GM12878 (cell line): ENCODE measurements around the gene PTTG1. TPM values are rescaled to one million over a fixed set of nuclear protein-coding genes. Genes with fewer than 3 reads are reported as not detected.

Experiments
- ATAC-seq: fragments of 200-7000 bp; cut with Tn5 transposase; 3 replicates; pipeline ENCODE4 v1.9.1; 2020; ENCODE audit warnings: mild to moderate bottlenecking, moderate library complexity
- BruUV-seq: library from RNA; stranded (reverse); fragments of 400-500 nt; replicated peaks from 2 replicates; lab custom pipeline; 2021; lab: Mats Ljungman, UMichigan
- CTCF ChIA-PET: fragments of 300-600 bp; sonication (Branson Sonifier 250); formaldehyde crosslinking; extraction: SDS; loops from one replicate; lab custom pipeline; 2021; ENCODE audit warnings: inconsistent platforms; lab: Yijun Ruan, JAX
- POLR2A ChIA-PET: fragments of 350-600 bp; formaldehyde crosslinking; extraction: SDS; loops from one replicate; lab custom pipeline; 2021; ENCODE audit warnings: inconsistent platforms; lab: Charles Lee
- RAD21 ChIA-PET: fragments of 300-600 bp; sonication (Branson Sonifier 250); formaldehyde crosslinking; loops from one replicate; lab custom pipeline; 2023; ENCODE audit warnings: antibody characterized with exemption; ENCODE audit not compliant: unreplicated experiment; lab: Charles Lee
- SMC1A ChIA-PET: fragments of 300-600 bp; sonication (Branson Sonifier 250); formaldehyde crosslinking; loops from one replicate; lab custom pipeline; 2023; ENCODE audit not compliant: unreplicated experiment, uncharacterized antibody; lab: Charles Lee
- DNase-seq: peaks from one replicate; pipeline ENCODE4 v3.0.0-alpha.2; 2011; ENCODE audit warnings: low read depth, low spot score
- FAIRE-seq: peaks from 3 replicates; lab custom pipeline; 2011; peaks lifted over from hg19 to GRCh38; lab: Jason Lieb, UNC
- H2AFZ ChIP-seq: 2 replicates; pipeline ENCODE4 v1.6.0; 2011; ENCODE audit warnings: low read depth, low read length, control low read depth; ENCODE audit not compliant: control insufficient read depth
- H3K27ac ChIP-seq: 2 replicates; pipeline ENCODE4 v1.5.1; 2011; ENCODE audit warnings: control low read depth; ENCODE audit not compliant: control insufficient read depth, insufficient read depth
- H3K27me3 ChIP-seq, 2 experiments: replicated peaks in 1 of 2; 2 replicates each; pipeline versions ENCODE4 v1.6.0 to v1.6.1; 2011; ENCODE audit warnings: low read length in 1 of 2; ENCODE audit not compliant: control insufficient read depth in 2 of 2, insufficient read depth in 2 of 2
- H3K36me3 ChIP-seq, 2 experiments: 2 replicates each; pipeline ENCODE4 v1.5.1; 2011; ENCODE audit warnings: low read length in 1 of 2; ENCODE audit not compliant: control insufficient read depth in 2 of 2, insufficient read depth in 2 of 2
- H3K4me1 ChIP-seq: 2 replicates; pipeline ENCODE4 v1.6.1; 2011; ENCODE audit warnings: mild to moderate bottlenecking, low read length, moderate library complexity, mixed read lengths; ENCODE audit not compliant: control insufficient read depth, insufficient read depth
- H3K4me2 ChIP-seq: 2 replicates; pipeline ENCODE4 v1.6.0; 2011; ENCODE audit warnings: control low read depth; ENCODE audit not compliant: control insufficient read depth, insufficient read depth
- H3K4me3 ChIP-seq: fragments of 200-600 bp; sonication (generic); 2 replicates; pipeline ENCODE4 v1.5.1; 2016
- H3K79me2 ChIP-seq: 2 replicates; pipeline ENCODE4 v1.6.0; 2011; ENCODE audit warnings: low read length; ENCODE audit not compliant: control insufficient read depth, insufficient read depth
- H3K9ac ChIP-seq: 2 replicates; pipeline ENCODE4 v1.8.0; 2011; ENCODE audit warnings: low read length, control low read depth, mixed read lengths; ENCODE audit not compliant: control insufficient read depth, insufficient read depth
- H3K9me3 ChIP-seq: replicated peaks from 3 replicates; pipeline ENCODE4 v1.5.1; 2011; ENCODE audit warnings: mild to moderate bottlenecking, low read length; ENCODE audit not compliant: control insufficient read depth, insufficient read depth
- H4K20me1 ChIP-seq: 2 replicates; pipeline ENCODE4 v1.6.0; 2011; ENCODE audit not compliant: control insufficient read depth, insufficient read depth
- BRCA1 ChIP-seq: IDR thresholded peaks from 2 replicates; pipeline ENCODE4 v1.6.1; 2011; ENCODE audit warnings: low read depth, low read length, improper control_type of control experiment
- FOS ChIP-seq: IDR thresholded peaks from 3 replicates; pipeline ENCODE4 v1.6.1; 2011; ENCODE audit warnings: borderline replicate concordance; ENCODE audit not compliant: insufficient read length; ENCODE audit errors: extremely low read depth
- HDAC6 ChIP-seq: fragments of 200-600 bp; sonication (generic); IDR thresholded peaks from one replicate; pipeline ENCODE4 v1.8.0; 2017; ENCODE audit warnings: antibody characterized with exemption; ENCODE audit not compliant: unreplicated experiment
- IKZF2 ChIP-seq, 2 experiments: fragments of 450-650 bp; IDR thresholded peaks; 2 replicates each; pipeline ENCODE4 v1.6.1; 2017; ENCODE audit warnings: mild to moderate bottlenecking in 2 of 2, moderate library complexity in 2 of 2
- IRF4 ChIP-seq: IDR thresholded peaks from 2 replicates; pipeline ENCODE4 v1.6.1; 2011; ENCODE audit warnings: low read depth, low read length
- MEF2B ChIP-seq: fragments of 450-650 bp; IDR thresholded peaks from 2 replicates; pipeline ENCODE4 v1.6.1; 2018; ENCODE audit warnings: mild to moderate bottlenecking, moderate library complexity; ENCODE audit not compliant: partially characterized antibody, poor library complexity, severe bottlenecking
- NBN ChIP-seq: fragments of 450-650 bp; IDR thresholded peaks from 2 replicates; pipeline ENCODE4 v1.6.1; 2016
- NR2F1 ChIP-seq: fragments of 450-650 bp; conservative IDR thresholded peaks from 2 replicates; pipeline ENCODE4 v1.6.1; 2017; ENCODE audit warnings: mild to moderate bottlenecking
- POLR2AphosphoS5 ChIP-seq: IDR thresholded peaks from 2 replicates; pipeline ENCODE4 v1.6.1; 2011; ENCODE audit warnings: mild to moderate bottlenecking, low read length, inconsistent platforms
- SIN3A ChIP-seq: IDR thresholded peaks from 2 replicates; pipeline ENCODE4 v1.6.1; 2012; ENCODE audit warnings: low read depth, low read length, improper control_type of control experiment
- SPI1 ChIP-seq: IDR thresholded peaks from 2 replicates; pipeline ENCODE4 v1.6.1; 2011; ENCODE audit warnings: low read depth, mild to moderate bottlenecking, low read length, moderate library complexity, borderline replicate concordance; ENCODE audit not compliant: insufficient read depth
- SUZ12 ChIP-seq: fragments of 200-600 bp; sonication (generic); IDR thresholded peaks from one replicate; pipeline ENCODE4 v1.6.1; 2018; ENCODE audit warnings: antibody characterized with exemption, mild to moderate bottlenecking; ENCODE audit not compliant: unreplicated experiment
- WRNIP1 ChIP-seq: IDR thresholded peaks from 2 replicates; pipeline ENCODE4 v1.6.1; 2011; ENCODE audit warnings: low read depth, low read length, improper control_type of control experiment, borderline replicate concordance
- ZBTB33 ChIP-seq: fragments of 450-650 bp; IDR thresholded peaks from 2 replicates; pipeline ENCODE4 v1.6.1; 2017; ENCODE audit warnings: mild to moderate bottlenecking
- ZSCAN29 ChIP-seq: fragments of 450-650 bp; IDR thresholded peaks from 2 replicates; pipeline ENCODE4 v1.6.1; 2017; ENCODE audit warnings: mild to moderate bottlenecking, moderate library complexity
- WGBS: methylation state at CpG from one replicate; pipeline ENCODE4 v1.1.6; 2016; ENCODE audit warnings: low lambda C conversion rate; ENCODE audit not compliant: insufficient replicate concordance, insufficient coverage; ENCODE audit errors: missing lambda C conversion rate; 5-methylcytosine and 5-hydroxymethylcytosine counted together
- in situ Hi-C: fragments of 300-500 bp; cut with MboI; formaldehyde crosslinking; loops from 9 replicates; pipeline ENCODE4 v1.14.3; 2018; ENCODE audit warnings: mixed read lengths
- intact Hi-C: fragments of 100-400 bp; cut with micrococcal nuclease; formaldehyde crosslinking; loops from one replicate; pipeline ENCODE4 v1.14.2; 2022; ENCODE audit not compliant: unreplicated experiment
- polyA plus RNA-seq, 11 experiments: library from polyadenylated mRNA; depleted of rRNA in 4 of 11; unstranded in 6 of 11; stranded (reverse) in 5 of 11; fragments of >200 nt; fragmentation: Nextera tagmentation in 4 of 11; fragmentation: Illumina TruSeq in 1 of 11; extraction: Ambion mirVana in 4 of 11; extraction: Trizol in 1 of 11; gene quantifications; 1 replicate in 1 of 11; 2 replicates in 10 of 11; pipeline versions ENCODE4 v1.2.1 to v1.2.3, GENCODE V29; 2011 to 2016; ENCODE audit warnings: inconsistent platforms in 2 of 11, missing spikeins in 2 of 11, low read depth in 1 of 11
- total RNA-seq, 4 experiments: library from RNA; depleted of rRNA in 3 of 4; stranded (reverse); fragments of >200 nt in 3 of 4; fragmentation: Illumina TruSeq in 1 of 4; extraction: Trizol in 1 of 4; gene quantifications; 2 replicates each; pipeline versions ENCODE4 v1.2.1 to v1.2.3, GENCODE V29; 2013 to 2021
- TF ChIP-seq, protein P1 (sequence below): fragments of 450-650 bp; IDR thresholded peaks from 2 replicates; pipeline ENCODE4 v1.6.1; 2016; ENCODE audit warnings: mild to moderate bottlenecking
- TF ChIP-seq, protein P2 (sequence below): fragments of 450-650 bp; IDR thresholded peaks from 2 replicates; pipeline ENCODE4 v1.6.1; 2017; ENCODE audit warnings: mild to moderate bottlenecking, moderate library complexity

PTTG1 gene
- total and polyA plus RNA-seq, 10 of the 15 experiments (the other 5 are each of a cell fraction or from before 2014, with no cell fraction given): 154 to 1,033 (median 377) TPM

GRCh38 chr5:160461378-160461777 is 39.7 kb downstream of the PTTG1 start:
- Histone ChIP-seq H3K9me3 (no peaks in the 10 kb centered on the region; the same call in 2 of the 3 replicates), H3K4me3 (no peak overlapping the region), H4K20me1 (no peaks in the 10 kb centered on the region), H3K36me3 (no peaks in the 10 kb centered on the region), H3K27ac (peak overlapping the region; percentile 66), H2AFZ (no peak overlapping the region; the same call in 1 of the 2 replicates), H3K9ac (peak overlapping the region; percentile 8; the same call in 1 of the 2 replicates), H3K4me1 (peaks cover 49% of the 10 kb centered on the region), H3K79me2 (peaks cover 26% of the 10 kb centered on the region), H3K4me2 (no peak overlapping the region; the same call in 1 of the 2 replicates), H3K27me3 (no peaks in the 10 kb centered on the region)
- ChIA-PET POLR2A (interaction anchor here (1.7 to 6.2 kb wide), 3 partner anchors 21 to 42 kb away, joined by 4 to 97 read pairs (median 36); partner anchors contain the start of genes PTTG1 and SLU7), SMC1A (interaction anchor here (1.6 to 15.7 kb wide), 6 partner anchors 9 to 37 kb away, joined by 5 to 511 read pairs (median 20); no protein-coding TSS in a partner anchor), CTCF (interaction anchor here (1.1 to 6.2 kb wide), 3 partner anchors 21 to 39 kb away, joined by 4 to 127 read pairs (median 7); no protein-coding TSS in a partner anchor), RAD21 (interaction anchor here (1.1 to 6.0 kb wide), 4 partner anchors 8 to 21 kb away, joined by 3 to 152 read pairs (median 10); no protein-coding TSS in a partner anchor)
- no peak for ATAC-seq
- intact Hi-C loops: loop anchor here (10.0 kb wide), 1 partner anchor 1257 kb away; the partner anchor contains the start of gene RNF145
- no peak for FAIRE-seq
- TF ChIP-seq POLR2AphosphoS5: no peak
- TF ChIP-seq ZBTB33: peak; percentile 96
- no peak for TF ChIP-seq BRCA1
- no peak for TF ChIP-seq HDAC6
- TF ChIP-seq, protein P1, sequence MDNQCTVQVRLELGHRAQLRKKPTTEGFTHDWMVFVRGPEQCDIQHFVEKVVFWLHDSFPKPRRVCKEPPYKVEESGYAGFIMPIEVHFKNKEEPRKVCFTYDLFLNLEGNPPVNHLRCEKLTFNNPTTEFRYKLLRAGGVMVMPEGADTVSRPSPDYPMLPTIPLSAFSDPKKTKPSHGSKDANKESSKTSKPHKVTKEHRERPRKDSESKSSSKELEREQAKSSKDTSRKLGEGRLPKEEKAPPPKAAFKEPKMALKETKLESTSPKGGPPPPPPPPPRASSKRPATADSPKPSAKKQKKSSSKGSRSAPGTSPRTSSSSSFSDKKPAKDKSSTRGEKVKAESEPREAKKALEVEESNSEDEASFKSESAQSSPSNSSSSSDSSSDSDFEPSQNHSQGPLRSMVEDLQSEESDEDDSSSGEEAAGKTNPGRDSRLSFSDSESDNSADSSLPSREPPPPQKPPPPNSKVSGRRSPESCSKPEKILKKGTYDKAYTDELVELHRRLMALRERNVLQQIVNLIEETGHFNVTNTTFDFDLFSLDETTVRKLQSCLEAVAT: peak; percentile 74
- TF ChIP-seq IRF4: no peak
- TF ChIP-seq NBN: no peak
- TF ChIP-seq SIN3A: no peak
- TF ChIP-seq IKZF2 (IDR thresholded peaks at IDR 0.05): 0 out of 4 replicates have a peak, but pooled peaks of 1 of the 2 experiments have one; percentile 8
- no peak for TF ChIP-seq ZSCAN29
- TF ChIP-seq SPI1: peak; percentile 35; the same call in 1 of the 2 replicates
- TF ChIP-seq FOS: no peak
- no peak for TF ChIP-seq SUZ12
- TF ChIP-seq MEF2B: peak; percentile 9
- TF ChIP-seq, protein P2, sequence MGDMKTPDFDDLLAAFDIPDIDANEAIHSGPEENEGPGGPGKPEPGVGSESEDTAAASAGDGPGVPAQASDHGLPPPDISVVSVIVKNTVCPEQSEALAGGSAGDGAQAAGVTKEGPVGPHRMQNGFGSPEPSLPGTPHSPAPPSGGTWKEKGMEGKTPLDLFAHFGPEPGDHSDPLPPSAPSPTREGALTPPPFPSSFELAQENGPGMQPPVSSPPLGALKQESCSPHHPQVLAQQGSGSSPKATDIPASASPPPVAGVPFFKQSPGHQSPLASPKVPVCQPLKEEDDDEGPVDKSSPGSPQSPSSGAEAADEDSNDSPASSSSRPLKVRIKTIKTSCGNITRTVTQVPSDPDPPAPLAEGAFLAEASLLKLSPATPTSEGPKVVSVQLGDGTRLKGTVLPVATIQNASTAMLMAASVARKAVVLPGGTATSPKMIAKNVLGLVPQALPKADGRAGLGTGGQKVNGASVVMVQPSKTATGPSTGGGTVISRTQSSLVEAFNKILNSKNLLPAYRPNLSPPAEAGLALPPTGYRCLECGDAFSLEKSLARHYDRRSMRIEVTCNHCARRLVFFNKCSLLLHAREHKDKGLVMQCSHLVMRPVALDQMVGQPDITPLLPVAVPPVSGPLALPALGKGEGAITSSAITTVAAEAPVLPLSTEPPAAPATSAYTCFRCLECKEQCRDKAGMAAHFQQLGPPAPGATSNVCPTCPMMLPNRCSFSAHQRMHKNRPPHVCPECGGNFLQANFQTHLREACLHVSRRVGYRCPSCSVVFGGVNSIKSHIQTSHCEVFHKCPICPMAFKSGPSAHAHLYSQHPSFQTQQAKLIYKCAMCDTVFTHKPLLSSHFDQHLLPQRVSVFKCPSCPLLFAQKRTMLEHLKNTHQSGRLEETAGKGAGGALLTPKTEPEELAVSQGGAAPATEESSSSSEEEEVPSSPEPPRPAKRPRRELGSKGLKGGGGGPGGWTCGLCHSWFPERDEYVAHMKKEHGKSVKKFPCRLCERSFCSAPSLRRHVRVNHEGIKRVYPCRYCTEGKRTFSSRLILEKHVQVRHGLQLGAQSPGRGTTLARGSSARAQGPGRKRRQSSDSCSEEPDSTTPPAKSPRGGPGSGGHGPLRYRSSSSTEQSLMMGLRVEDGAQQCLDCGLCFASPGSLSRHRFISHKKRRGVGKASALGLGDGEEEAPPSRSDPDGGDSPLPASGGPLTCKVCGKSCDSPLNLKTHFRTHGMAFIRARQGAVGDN: 0 out of 2 replicates have a peak, but pooled peaks have one; percentile 16
- TF ChIP-seq NR2F1: no peak
- no peak for TF ChIP-seq WRNIP1
- DNase-seq: no peak
- in situ Hi-C loops: no loop called here
- no TSS peak for BruUV-seq
- WGBS: 86% methylated on average over 6 of the region's 6 CpGs
